Cardiac fibroblast (primary cell): ENCODE data around the gene ESM1.

Source experiments
- DNase-seq, 2 donors: peaks; one replicate each; pipeline versions ENCODE4 v3.0.0 to v3.0.0-alpha.2; 2010; ENCODE audit warnings: low read depth in 2 of 2
- H3K4me3 ChIP-seq, 2 donors: replicated peaks in 1 of 2; 1 replicate in 1 of 2; 2 replicates in 1 of 2; pipeline ENCODE4 v1.5.1; 2011; ENCODE audit warnings: low read depth in 2 of 2, low read length in 2 of 2, mild to moderate bottlenecking in 2 of 2, moderate library complexity in 1 of 2
- CTCF ChIP-seq: IDR thresholded peaks from one replicate; pipeline ENCODE4 v1.5.1; 2011; ENCODE audit warnings: low read depth, mild to moderate bottlenecking, low read length, inconsistent platforms

ESM1 gene

DNA sequence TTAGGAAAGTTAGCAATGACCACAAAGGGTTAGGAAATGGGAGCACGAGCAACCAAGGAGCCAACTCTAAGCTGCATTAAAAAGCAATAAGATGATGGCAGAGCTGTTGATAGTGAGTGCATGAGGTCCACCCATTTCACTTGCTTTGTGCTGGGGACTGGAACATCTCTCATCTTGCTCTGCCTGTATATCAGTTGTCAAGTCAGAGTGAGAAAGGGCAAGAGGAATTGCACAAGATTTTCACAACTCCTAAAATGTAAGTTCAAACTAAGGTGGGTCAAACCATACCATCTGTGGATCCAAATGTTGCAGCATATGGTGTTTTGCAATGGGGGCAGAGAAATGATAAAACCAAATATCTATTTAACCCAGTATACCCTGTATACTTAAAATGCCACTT is 2.8 kb upstream of the ESM1 start:
- no peak for DNase-seq
- no peak for TF ChIP-seq CTCF
- H3K4me3 ChIP-seq = no peak overlapping the region

DNA sequence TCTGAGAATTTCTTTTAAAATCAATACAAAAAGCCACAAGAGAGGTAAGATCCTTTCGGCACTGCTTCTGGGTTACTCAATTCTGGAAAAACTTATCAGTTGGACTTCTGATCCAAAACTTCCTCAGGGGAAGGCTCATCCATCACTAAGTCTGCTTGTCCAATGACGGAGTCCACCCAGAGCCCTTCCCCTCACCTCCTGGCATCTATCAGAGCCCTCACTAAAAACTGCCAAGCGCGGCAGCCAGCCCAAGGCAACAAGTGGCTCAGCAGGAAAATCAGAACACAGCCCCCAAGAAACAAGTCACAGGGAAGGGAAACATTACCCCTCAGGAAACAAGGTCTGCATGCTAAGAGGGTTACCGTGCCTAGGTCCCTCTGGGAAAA is 869 bp upstream of the ESM1 start:
- no peak overlapping the region for H3K4me3 ChIP-seq
- TF ChIP-seq CTCF = no peak
- no peak for DNase-seq

GRCh38 chr5:54981928-54982327 is 3.5 kb downstream of the ESM1 start:
- DNase-seq = no peak
- H3K4me3 ChIP-seq = peak overlapping the region in 1 of 2 donors; percentile 19

DNA sequence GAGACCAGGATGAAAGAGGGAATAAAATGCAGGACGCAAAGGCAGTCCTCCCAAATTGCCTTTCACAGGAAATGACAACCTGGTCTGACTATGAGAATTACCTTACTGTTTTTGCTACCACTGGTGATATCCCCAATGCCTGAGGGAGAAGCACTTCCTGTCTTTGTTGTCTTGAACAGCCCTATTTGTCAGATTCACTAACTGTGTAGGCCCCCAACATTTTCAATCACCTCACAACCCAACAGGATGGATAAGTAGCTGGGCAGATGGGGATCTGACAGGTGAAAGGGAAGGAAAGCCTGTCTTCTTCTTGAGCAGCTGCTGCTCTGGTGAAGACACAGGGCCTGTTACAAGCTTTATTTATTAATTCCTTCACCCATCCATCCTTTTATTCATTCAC is 9.7 kb downstream of the ESM1 start:
- no peak for TF ChIP-seq CTCF
- no peak overlapping the region for H3K4me3 ChIP-seq
- no peak for DNase-seq

More at GRCh38 chr5:54981928-54982327, 3.5 kb downstream of the ESM1 start:
- TF ChIP-seq CTCF = no peak

GRCh38 chr5:54969856-54970828 is 15.3 kb downstream of the ESM1 start:
- TF ChIP-seq CTCF = no peak
- H3K4me3 ChIP-seq = no peak overlapping the region
- no peak for DNase-seq

GRCh38 chr5:54969242-54969641 is 16.2 kb downstream of the ESM1 start:
- no peak for TF ChIP-seq CTCF
- H3K4me3 ChIP-seq = no peak overlapping the region
- DNase-seq = no peak
